SK-N-SH treated with all-trans-retinoic acid at 6 μM for 48 hours (cell line): ENCODE data around the gene SYT6.

Experiments used
- ATAC-seq: fragments of 200-7000 bp; cut with Tn5 transposase; 3 replicates; pipeline ENCODE4 v1.9.1; 2020; ENCODE audit warnings: mild to moderate bottlenecking, moderate library complexity
- ARNTL ChIP-seq: fragments of 450-650 bp; formaldehyde crosslinking; IDR thresholded peaks from 2 replicates; pipeline ENCODE4 v1.5.0; 2020; ENCODE audit warnings: low read depth, mild to moderate bottlenecking, moderate library complexity, borderline replicate concordance
- BACH2 ChIP-seq: fragments of 250-450 bp; sonication (Bioruptor Pico); IDR thresholded peaks from 2 replicates; pipeline ENCODE4 v1.9.0; 2021; ENCODE audit warnings: mild to moderate bottlenecking, borderline replicate concordance
- CSDC2 ChIP-seq: fragments of 250-450 bp; sonication (Bioruptor Pico); IDR thresholded peaks from 2 replicates; pipeline ENCODE4 v1.5.0; 2020; ENCODE audit warnings: mild to moderate bottlenecking, moderate library complexity
- ESRRG ChIP-seq: fragments of 250-450 bp; sonication (Bioruptor Pico); IDR thresholded peaks from 2 replicates; pipeline ENCODE4 v1.6.1; 2021; ENCODE audit warnings: mild to moderate bottlenecking
- GLIS3 ChIP-seq: fragments of 250-450 bp; sonication (Bioruptor Pico); IDR thresholded peaks from 2 replicates; pipeline ENCODE4 v1.5.0; 2020; ENCODE audit warnings: mild to moderate bottlenecking, moderate library complexity
- ISL1 ChIP-seq: fragments of 250-450 bp; sonication (Bioruptor Pico); IDR thresholded peaks from 2 replicates; pipeline ENCODE4 v2.1.2; 2022; ENCODE audit warnings: mild to moderate bottlenecking, moderate library complexity
- OSR1 ChIP-seq: fragments of 250-450 bp; sonication (Bioruptor Pico); IDR thresholded peaks from 2 replicates; pipeline ENCODE4 v1.8.0; 2022; ENCODE audit warnings: moderate library complexity, mild to moderate bottlenecking, inconsistent platforms
- PPARA ChIP-seq: fragments of 250-450 bp; sonication (Bioruptor Pico); IDR thresholded peaks from 2 replicates; pipeline ENCODE4 v1.5.0; 2020; ENCODE audit warnings: mild to moderate bottlenecking, borderline replicate concordance
- RARB ChIP-seq: fragments of 250-450 bp; sonication (Bioruptor Pico); IDR thresholded peaks from 2 replicates; pipeline ENCODE4 v1.8.0; 2021; ENCODE audit warnings: mild to moderate bottlenecking, moderate library complexity
- SNAI2 ChIP-seq: fragments of 250-450 bp; sonication (Bioruptor Pico); IDR thresholded peaks from 2 replicates; pipeline ENCODE4 v1.5.0; 2020; ENCODE audit warnings: mild to moderate bottlenecking, moderate library complexity
- TOX ChIP-seq: fragments of 250-450 bp; sonication (Bioruptor Pico); IDR thresholded peaks from 2 replicates; pipeline ENCODE4 v1.8.0; 2021; ENCODE audit warnings: mild to moderate bottlenecking, moderate library complexity, borderline replicate concordance
- ZC3H10 ChIP-seq: fragments of 250-450 bp; sonication (Bioruptor Pico); IDR thresholded peaks from 2 replicates; pipeline ENCODE4 v1.5.1; 2021; ENCODE audit warnings: mild to moderate bottlenecking, moderate library complexity
- ZFP3 ChIP-seq: fragments of 250-450 bp; sonication (Bioruptor Pico); IDR thresholded peaks from 2 replicates; pipeline ENCODE4 v1.5.0; 2020; ENCODE audit warnings: mild to moderate bottlenecking, moderate library complexity
- ZNF565 ChIP-seq: fragments of 450-650 bp; formaldehyde crosslinking; conservative IDR thresholded peaks from 2 replicates; pipeline ENCODE4 v1.5.0; 2020; ENCODE audit warnings: low read depth, mild to moderate bottlenecking, moderate library complexity
- ZNF70 ChIP-seq: fragments of 450-650 bp; formaldehyde crosslinking; IDR thresholded peaks from 2 replicates; pipeline ENCODE4 v1.5.0; 2020; ENCODE audit warnings: mild to moderate bottlenecking, moderate library complexity
- ZNF8 ChIP-seq: fragments of 450-650 bp; formaldehyde crosslinking; IDR thresholded peaks from 2 replicates; pipeline ENCODE4 v1.5.0; 2020; ENCODE audit warnings: mild to moderate bottlenecking, moderate library complexity
- TF ChIP-seq, protein P1 (sequence below): fragments of 250-450 bp; sonication (Bioruptor Pico); IDR thresholded peaks from 2 replicates; pipeline ENCODE4 v1.5.0; 2020; ENCODE audit warnings: mild to moderate bottlenecking, moderate library complexity
- TF ChIP-seq, protein P2 (sequence below): fragments of 250-450 bp; sonication (Bioruptor Pico); IDR thresholded peaks from 2 replicates; pipeline ENCODE4 v1.5.1; 2021; ENCODE audit warnings: mild to moderate bottlenecking, moderate library complexity
- TF ChIP-seq, protein P3 (sequence below): fragments of 250-450 bp; sonication (Bioruptor Pico); IDR thresholded peaks from 2 replicates; pipeline ENCODE4 v1.8.0; 2021; ENCODE audit warnings: low read depth, mild to moderate bottlenecking, moderate library complexity, borderline replicate concordance
- TF ChIP-seq, protein P4 (sequence below): fragments of 250-450 bp; sonication (Bioruptor Pico); IDR thresholded peaks from 2 replicates; pipeline ENCODE4 v1.8.0; 2020; ENCODE audit warnings: mild to moderate bottlenecking, moderate library complexity, borderline replicate concordance
- TF ChIP-seq, protein P5 (sequence below): fragments of 250-450 bp; sonication (Bioruptor Pico); IDR thresholded peaks from 2 replicates; pipeline ENCODE4 v1.5.1; 2020; ENCODE audit warnings: low read depth, mild to moderate bottlenecking, moderate library complexity

The SYT6 gene

DNA sequence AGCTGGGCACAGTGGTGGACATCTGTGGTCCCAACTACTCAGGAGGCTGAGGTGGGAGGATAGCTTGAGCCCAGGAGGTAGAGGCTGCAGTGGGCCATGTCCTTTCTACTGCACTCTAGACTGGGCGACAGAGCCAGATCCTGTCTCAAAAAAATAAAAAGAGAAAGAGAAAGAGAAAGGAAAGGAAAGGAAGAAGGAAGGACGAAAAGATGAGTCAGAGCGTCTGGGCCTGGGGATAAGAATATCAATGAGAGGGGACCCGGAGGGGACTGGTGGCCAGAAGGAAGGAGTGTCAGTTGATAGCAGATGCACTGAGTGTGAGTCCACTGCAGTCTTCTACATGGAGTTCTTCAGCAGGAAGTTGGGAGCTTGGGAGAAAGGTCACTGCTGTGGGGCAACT is 75.6 kb downstream of the SYT6 start:
- ATAC-seq: no peak

DNA sequence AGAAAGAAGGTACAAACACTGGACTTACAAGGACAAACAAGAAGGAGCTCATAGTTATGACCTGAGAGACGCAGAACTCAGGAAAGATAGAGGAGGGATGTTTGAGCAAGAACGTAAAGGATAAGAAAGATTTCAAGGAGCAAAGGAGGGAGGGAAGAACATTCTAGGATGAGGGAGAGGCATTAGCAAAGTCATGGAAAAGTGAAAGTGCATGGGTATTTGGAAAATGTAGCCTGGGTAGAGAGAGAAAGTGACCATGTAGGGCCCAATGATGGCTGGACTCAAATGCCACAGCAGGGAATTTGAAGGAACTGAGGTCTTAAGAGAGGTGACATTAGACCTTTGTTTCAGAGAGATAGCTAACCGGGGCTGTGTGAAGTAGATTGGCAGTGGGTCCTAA is 76.5 kb downstream of the SYT6 start:
- no peak for ATAC-seq
- TF ChIP-seq OSR1 (CRISPR knock-in tag): no peak
- TF ChIP-seq BACH2 (CRISPR knock-in tag): no peak

More for the DNA sequence above, 75.6 kb downstream of the SYT6 start:
- TF ChIP-seq, protein P1, sequence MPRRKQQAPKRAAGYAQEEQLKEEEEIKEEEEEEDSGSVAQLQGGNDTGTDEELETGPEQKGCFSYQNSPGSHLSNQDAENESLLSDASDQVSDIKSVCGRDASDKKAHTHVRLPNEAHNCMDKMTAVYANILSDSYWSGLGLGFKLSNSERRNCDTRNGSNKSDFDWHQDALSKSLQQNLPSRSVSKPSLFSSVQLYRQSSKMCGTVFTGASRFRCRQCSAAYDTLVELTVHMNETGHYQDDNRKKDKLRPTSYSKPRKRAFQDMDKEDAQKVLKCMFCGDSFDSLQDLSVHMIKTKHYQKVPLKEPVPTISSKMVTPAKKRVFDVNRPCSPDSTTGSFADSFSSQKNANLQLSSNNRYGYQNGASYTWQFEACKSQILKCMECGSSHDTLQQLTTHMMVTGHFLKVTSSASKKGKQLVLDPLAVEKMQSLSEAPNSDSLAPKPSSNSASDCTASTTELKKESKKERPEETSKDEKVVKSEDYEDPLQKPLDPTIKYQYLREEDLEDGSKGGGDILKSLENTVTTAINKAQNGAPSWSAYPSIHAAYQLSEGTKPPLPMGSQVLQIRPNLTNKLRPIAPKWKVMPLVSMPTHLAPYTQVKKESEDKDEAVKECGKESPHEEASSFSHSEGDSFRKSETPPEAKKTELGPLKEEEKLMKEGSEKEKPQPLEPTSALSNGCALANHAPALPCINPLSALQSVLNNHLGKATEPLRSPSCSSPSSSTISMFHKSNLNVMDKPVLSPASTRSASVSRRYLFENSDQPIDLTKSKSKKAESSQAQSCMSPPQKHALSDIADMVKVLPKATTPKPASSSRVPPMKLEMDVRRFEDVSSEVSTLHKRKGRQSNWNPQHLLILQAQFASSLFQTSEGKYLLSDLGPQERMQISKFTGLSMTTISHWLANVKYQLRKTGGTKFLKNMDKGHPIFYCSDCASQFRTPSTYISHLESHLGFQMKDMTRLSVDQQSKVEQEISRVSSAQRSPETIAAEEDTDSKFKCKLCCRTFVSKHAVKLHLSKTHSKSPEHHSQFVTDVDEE (CRISPR knock-in tag): no peak
- no peak for TF ChIP-seq PPARA (CRISPR knock-in tag)
- TF ChIP-seq ISL1 (CRISPR knock-in tag): no peak
- TF ChIP-seq ZNF565 (CRISPR knock-in tag): no peak
- TF ChIP-seq, protein P2, sequence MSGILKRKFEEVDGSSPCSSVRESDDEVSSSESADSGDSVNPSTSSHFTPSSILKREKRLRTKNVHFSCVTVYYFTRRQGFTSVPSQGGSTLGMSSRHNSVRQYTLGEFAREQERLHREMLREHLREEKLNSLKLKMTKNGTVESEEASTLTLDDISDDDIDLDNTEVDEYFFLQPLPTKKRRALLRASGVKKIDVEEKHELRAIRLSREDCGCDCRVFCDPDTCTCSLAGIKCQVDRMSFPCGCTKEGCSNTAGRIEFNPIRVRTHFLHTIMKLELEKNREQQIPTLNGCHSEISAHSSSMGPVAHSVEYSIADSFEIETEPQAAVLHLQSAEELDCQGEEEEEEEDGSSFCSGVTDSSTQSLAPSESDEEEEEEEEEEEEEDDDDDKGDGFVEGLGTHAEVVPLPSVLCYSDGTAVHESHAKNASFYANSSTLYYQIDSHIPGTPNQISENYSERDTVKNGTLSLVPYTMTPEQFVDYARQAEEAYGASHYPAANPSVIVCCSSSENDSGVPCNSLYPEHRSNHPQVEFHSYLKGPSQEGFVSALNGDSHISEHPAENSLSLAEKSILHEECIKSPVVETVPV (CRISPR knock-in tag): no peak
- TF ChIP-seq ARNTL (CRISPR knock-in tag): no peak
- TF ChIP-seq, protein P3, sequence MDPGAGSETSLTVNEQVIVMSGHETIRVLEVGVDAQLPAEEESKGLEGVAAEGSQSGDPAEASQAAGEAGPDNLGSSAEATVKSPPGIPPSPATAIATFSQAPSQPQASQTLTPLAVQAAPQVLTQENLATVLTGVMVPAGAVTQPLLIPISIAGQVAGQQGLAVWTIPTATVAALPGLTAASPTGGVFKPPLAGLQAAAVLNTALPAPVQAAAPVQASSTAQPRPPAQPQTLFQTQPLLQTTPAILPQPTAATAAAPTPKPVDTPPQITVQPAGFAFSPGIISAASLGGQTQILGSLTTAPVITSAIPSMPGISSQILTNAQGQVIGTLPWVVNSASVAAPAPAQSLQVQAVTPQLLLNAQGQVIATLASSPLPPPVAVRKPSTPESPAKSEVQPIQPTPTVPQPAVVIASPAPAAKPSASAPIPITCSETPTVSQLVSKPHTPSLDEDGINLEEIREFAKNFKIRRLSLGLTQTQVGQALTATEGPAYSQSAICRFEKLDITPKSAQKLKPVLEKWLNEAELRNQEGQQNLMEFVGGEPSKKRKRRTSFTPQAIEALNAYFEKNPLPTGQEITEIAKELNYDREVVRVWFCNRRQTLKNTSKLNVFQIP (CRISPR knock-in tag): no peak
- no peak for TF ChIP-seq ZC3H10 (CRISPR knock-in tag)
- TF ChIP-seq, protein P4, sequence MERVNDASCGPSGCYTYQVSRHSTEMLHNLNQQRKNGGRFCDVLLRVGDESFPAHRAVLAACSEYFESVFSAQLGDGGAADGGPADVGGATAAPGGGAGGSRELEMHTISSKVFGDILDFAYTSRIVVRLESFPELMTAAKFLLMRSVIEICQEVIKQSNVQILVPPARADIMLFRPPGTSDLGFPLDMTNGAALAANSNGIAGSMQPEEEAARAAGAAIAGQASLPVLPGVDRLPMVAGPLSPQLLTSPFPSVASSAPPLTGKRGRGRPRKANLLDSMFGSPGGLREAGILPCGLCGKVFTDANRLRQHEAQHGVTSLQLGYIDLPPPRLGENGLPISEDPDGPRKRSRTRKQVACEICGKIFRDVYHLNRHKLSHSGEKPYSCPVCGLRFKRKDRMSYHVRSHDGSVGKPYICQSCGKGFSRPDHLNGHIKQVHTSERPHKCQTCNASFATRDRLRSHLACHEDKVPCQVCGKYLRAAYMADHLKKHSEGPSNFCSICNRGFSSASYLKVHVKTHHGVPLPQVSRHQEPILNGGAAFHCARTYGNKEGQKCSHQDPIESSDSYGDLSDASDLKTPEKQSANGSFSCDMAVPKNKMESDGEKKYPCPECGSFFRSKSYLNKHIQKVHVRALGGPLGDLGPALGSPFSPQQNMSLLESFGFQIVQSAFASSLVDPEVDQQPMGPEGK (CRISPR knock-in tag): no peak
- no peak for TF ChIP-seq OSR1 (CRISPR knock-in tag)
- TF ChIP-seq, protein P5, sequence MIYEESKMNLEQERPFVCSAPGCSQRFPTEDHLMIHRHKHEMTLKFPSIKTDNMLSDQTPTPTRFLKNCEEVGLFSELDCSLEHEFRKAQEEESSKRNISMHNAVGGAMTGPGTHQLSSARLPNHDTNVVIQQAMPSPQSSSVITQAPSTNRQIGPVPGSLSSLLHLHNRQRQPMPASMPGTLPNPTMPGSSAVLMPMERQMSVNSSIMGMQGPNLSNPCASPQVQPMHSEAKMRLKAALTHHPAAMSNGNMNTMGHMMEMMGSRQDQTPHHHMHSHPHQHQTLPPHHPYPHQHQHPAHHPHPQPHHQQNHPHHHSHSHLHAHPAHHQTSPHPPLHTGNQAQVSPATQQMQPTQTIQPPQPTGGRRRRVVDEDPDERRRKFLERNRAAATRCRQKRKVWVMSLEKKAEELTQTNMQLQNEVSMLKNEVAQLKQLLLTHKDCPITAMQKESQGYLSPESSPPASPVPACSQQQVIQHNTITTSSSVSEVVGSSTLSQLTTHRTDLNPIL (CRISPR knock-in tag): no peak
- TF ChIP-seq ESRRG (CRISPR knock-in tag): no peak

DNA sequence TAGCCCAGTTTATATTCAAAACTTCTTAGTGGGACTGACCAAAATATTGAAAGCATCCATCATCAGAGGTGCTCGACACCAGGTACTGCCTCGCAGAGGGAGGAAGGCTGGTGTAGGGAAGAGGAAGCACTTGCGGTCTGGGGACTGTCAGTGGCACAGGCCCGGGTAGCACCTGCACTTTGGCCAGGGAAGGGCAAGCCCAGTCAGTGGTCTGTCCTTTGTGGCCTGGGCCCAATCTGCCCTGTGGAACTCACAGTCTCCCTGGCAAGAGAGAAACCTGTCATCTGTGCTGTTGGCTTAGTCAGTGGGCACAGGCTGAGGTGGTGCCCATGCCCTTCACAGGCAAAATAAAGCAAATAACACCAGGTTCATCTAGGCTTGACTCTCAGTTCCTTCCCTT is 77.4 kb downstream of the SYT6 start:
- TF ChIP-seq SNAI2 (no peak), BACH2 (CRISPR knock-in tag) (no peak), GLIS3 (CRISPR knock-in tag) (no peak), RARB (CRISPR knock-in tag) (no peak), ZFP3 (no peak), OSR1 (CRISPR knock-in tag) (no peak), ZNF565 (CRISPR knock-in tag) (no peak), ARNTL (CRISPR knock-in tag) (no peak), CSDC2 (CRISPR knock-in tag) (no peak), ZC3H10 (CRISPR knock-in tag) (no peak), ZNF70 (CRISPR knock-in tag) (no peak), TOX (CRISPR knock-in tag) (no peak), PPARA (CRISPR knock-in tag) (no peak), ZNF8 (CRISPR knock-in tag) (no peak)
- TF ChIP-seq, protein P1 (CRISPR knock-in tag): no peak
- TF ChIP-seq, protein P2 (CRISPR knock-in tag): no peak
- TF ChIP-seq, all 23 proteins: peak for 0
- no peak for ATAC-seq
